ENCODE measurements around the gene SBK3. TPM values are rescaled to one million over a fixed set of nuclear protein-coding genes. Genes with fewer than 3 reads are reported as not detected.

The SBK3 gene
- total RNA-seq, 1 experiment from 2014 or later: 4.0 TPM

DNA sequence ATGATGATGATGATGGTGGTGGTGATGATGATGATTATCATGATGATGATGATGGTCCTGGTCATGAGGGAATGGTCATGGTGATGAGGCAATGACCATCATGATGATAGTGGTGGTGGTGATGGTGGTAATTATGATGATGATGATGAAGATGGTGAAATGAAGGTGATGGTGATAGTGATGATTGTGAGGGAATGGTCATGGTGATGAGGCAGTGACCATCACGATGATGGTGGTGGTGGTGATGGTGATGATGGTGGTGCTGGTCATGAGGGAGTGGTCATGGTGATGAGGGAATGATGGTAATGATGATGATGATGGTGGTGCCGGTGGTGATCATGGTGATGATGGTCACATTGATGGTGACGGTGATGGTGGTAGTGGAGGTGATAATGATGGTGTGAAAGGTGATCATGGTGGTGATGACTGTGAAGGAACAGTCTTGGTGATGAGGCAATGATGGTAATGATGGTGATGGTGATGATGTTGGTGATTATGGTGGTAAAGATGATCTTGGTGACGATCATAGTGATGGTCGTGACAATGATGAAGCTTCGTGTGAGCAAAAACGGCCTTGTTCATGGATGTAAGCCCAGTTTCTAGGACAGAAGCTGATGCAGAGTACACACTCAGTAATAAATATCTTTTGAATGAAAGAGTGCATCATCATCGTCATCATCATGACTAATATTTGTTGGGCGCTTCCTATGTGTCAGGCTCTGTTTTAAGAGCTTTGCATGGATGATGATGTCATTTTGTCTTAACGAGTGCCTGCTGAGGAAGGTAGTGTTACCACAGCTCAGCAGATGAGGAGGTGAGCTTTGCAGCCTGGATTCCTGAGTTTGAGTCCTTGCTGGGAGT lies 25.7 kb downstream of the SBK3 start:
- intact Hi-C loops (cut with micrococcal nuclease; ENCODE audit: unreplicated experiment): no loop called here
- CTCF ChIA-PET: interaction anchor here (0.5 kb wide), 1 partner anchor 105 kb away, joined by 7 read pairs; no protein-coding TSS in a partner anchor
- TF ChIP-seq, protein P1, sequence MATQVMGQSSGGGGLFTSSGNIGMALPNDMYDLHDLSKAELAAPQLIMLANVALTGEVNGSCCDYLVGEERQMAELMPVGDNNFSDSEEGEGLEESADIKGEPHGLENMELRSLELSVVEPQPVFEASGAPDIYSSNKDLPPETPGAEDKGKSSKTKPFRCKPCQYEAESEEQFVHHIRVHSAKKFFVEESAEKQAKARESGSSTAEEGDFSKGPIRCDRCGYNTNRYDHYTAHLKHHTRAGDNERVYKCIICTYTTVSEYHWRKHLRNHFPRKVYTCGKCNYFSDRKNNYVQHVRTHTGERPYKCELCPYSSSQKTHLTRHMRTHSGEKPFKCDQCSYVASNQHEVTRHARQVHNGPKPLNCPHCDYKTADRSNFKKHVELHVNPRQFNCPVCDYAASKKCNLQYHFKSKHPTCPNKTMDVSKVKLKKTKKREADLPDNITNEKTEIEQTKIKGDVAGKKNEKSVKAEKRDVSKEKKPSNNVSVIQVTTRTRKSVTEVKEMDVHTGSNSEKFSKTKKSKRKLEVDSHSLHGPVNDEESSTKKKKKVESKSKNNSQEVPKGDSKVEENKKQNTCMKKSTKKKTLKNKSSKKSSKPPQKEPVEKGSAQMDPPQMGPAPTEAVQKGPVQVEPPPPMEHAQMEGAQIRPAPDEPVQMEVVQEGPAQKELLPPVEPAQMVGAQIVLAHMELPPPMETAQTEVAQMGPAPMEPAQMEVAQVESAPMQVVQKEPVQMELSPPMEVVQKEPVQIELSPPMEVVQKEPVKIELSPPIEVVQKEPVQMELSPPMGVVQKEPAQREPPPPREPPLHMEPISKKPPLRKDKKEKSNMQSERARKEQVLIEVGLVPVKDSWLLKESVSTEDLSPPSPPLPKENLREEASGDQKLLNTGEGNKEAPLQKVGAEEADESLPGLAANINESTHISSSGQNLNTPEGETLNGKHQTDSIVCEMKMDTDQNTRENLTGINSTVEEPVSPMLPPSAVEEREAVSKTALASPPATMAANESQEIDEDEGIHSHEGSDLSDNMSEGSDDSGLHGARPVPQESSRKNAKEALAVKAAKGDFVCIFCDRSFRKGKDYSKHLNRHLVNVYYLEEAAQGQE (IDR thresholded peaks at IDR 0.05; ENCODE audit: insufficient read depth in 1 of 2, low read depth in 2 of 2, low read length in 1 of 2): no peak
- BruUV-seq (replicated peaks): no TSS peak
- DNase-seq (ENCODE audit: low read depth, low spot score): peak; percentile 90
- H3K27ac ChIP-seq (ENCODE audit: low read length): no peak overlapping the region
- no peaks in the 10 kb centered on the region for H3K27me3 ChIP-seq (ENCODE audit: control insufficient read depth, insufficient read depth, low read length)
- in situ Hi-C loops (cut with HindIII; ENCODE audit: low pct_unique_long_range_greater_than_20kb, low sequenced_read_pairs): no loop called here
- peaks cover 7% of the 10 kb centered on the region; the same call in 1 of the 2 replicates for H3K4me1 ChIP-seq (ENCODE audit: control insufficient read depth, insufficient read depth, low read length)
- H3K9me3 ChIP-seq (ENCODE audit: control insufficient read depth, insufficient read depth, low read depth, low read length): no peaks in the 10 kb centered on the region
- ATAC-seq: no peak
- no peak overlapping the region for H3K4me3 ChIP-seq (ENCODE audit: low read depth in 2 of 2, low read length in 2 of 2)
- H3K36me3 ChIP-seq (ENCODE audit: control insufficient read depth, insufficient read depth, low read length): no peaks in the 10 kb centered on the region
- POLR2A ChIA-PET: no interaction called here

DNA sequence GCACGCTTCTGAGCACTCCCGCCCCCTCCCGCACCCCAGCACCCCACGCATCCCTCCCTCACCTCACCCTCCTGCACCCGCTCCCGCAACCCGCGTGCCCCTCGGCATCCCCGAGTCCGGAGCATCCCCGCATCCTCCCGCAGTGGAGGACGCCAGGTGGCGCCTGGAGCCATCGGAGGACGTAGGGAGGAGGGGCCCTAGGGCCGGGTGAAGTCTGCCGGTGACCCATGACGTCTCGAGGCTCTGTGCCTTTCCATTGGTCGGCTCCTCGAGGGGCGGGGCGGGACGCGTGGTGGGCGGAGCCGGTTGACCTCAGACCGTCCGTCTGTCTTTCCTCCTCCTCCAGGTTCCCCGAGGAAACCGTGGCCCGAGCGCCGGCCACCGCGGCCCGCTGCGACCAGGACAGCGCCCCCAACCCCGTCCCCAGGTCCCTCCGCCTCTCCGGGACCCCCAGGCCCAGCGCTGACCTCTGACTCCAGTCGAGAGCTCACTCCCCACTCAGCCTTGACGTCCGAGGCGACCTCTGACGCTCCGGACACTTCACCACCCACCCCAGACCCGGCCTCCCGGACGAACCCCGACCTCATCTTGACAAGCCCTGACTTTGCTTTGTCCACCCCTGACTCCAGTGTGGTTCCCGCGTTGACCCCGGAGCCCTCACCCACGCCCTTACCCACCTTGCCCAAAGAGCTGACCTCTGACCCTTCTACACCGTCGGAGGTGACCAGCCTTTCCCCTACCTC lies 28.3 kb downstream of the SBK3 start:
- Histone ChIP-seq H3K4me3 (ENCODE audit: low read depth in 2 of 2, low read length in 2 of 2) (peak overlapping the region; percentile 37 to 51), H3K36me3 (ENCODE audit: control insufficient read depth, insufficient read depth, low read length) (no peaks in the 10 kb centered on the region), H3K27me3 (ENCODE audit: control insufficient read depth, insufficient read depth, low read length) (no peaks in the 10 kb centered on the region), H3K27ac (ENCODE audit: low read length) (peak overlapping the region; percentile 84), H3K9me3 (ENCODE audit: control insufficient read depth, insufficient read depth, low read depth, low read length) (no peaks in the 10 kb centered on the region), H3K4me1 (ENCODE audit: control insufficient read depth, insufficient read depth, low read length) (peaks cover 7% of the 10 kb centered on the region; the same call in 1 of the 2 replicates)
- ATAC-seq: peak; percentile 99
- BruUV-seq (replicated peaks): no TSS peak
- TF ChIP-seq, protein P1 (IDR thresholded peaks at IDR 0.05; ENCODE audit: insufficient read depth in 1 of 2, low read depth in 2 of 2, low read length in 1 of 2): peak in 1 of 2 experiments; percentile 71; a peak in 1 of 4 replicates
- TF ChIP-seq SIN3A (IDR thresholded peaks at IDR 0.05; ENCODE audit: borderline replicate concordance, insufficient read depth, low read depth, low read length) (peak; percentile 31; the same call in 1 of the 2 replicates), TCF7L2 (IDR thresholded peaks at IDR 0.05; ENCODE audit: low read depth, low read length) (no peak), POLR2AphosphoS5 (IDR thresholded peaks at IDR 0.05; ENCODE audit: low read depth, low read length) (peak; percentile 74)
- TF ChIP-seq, protein P2, sequence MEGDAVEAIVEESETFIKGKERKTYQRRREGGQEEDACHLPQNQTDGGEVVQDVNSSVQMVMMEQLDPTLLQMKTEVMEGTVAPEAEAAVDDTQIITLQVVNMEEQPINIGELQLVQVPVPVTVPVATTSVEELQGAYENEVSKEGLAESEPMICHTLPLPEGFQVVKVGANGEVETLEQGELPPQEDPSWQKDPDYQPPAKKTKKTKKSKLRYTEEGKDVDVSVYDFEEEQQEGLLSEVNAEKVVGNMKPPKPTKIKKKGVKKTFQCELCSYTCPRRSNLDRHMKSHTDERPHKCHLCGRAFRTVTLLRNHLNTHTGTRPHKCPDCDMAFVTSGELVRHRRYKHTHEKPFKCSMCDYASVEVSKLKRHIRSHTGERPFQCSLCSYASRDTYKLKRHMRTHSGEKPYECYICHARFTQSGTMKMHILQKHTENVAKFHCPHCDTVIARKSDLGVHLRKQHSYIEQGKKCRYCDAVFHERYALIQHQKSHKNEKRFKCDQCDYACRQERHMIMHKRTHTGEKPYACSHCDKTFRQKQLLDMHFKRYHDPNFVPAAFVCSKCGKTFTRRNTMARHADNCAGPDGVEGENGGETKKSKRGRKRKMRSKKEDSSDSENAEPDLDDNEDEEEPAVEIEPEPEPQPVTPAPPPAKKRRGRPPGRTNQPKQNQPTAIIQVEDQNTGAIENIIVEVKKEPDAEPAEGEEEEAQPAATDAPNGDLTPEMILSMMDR (IDR thresholded peaks at IDR 0.05): peak; percentile 98
- intact Hi-C loops (cut with micrococcal nuclease; ENCODE audit: unreplicated experiment) (loop anchor here (2.0 kb wide), 2 partner anchors 90 to 114 kb away; no protein-coding TSS in a partner anchor), in situ Hi-C loops (cut with HindIII; ENCODE audit: low pct_unique_long_range_greater_than_20kb, low sequenced_read_pairs) (no loop called here)
- CTCF ChIA-PET: interaction anchor here (0.6 to 1.2 kb wide), 3 partner anchors 9 to 114 kb away, joined by 3 to 10 read pairs (median 4); partner anchors contain the start of gene ZNF865
- peak; percentile 81 for DNase-seq (ENCODE audit: low read depth, low spot score)
- POLR2A ChIA-PET: interaction anchor here (0.7 kb wide), 1 partner anchor 9 kb away, joined by 3 read pairs; no protein-coding TSS in a partner anchor
